ENCODE measurements around the gene BTBD6. TPM values are rescaled to one million over a fixed set of nuclear protein-coding genes. Genes with fewer than 3 reads are reported as not detected.

The BTBD6 gene
- total and polyA plus RNA-seq, 9 of the 15 experiments (the other 6 are each of a cell fraction or from before 2014, with no cell fraction given): not detected

DNA sequence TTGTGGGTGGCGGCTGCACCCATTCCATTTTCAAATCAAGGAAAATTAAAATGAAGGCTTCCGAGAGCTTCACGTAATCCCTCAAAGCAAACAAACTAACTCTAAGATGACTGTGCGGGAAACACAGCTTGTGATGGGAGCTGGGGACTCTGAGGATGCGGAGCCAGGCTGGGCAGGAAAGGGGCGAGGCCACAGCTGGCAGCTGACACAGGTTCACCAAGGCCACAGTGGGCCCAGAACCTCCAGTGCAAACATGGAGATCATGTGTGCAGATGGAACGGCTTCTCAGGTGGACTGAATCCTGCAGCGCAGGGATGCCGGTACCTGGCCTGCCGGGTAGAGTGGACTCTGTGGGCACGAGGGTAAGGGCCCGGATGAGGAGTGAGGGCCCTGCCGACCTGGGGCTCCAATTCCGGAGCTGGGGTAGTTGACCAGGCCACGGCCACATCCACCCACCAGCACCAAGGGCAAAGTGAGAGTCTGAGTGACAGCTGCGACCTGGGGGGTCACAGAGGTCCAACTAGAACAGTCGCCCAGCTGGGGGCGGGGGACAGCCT lies 19.2 kb upstream of the BTBD6 start:
- Histone ChIP-seq H3K4me1 (replicated peaks in 1 of 2; ENCODE audit: control insufficient read depth in 2 of 2, insufficient read depth in 2 of 2, low read length in 2 of 2) (no peaks in the 10 kb centered on the region), H3K27ac (ENCODE audit: extremely low read depth, low read depth, low read length) (no peak overlapping the region), H3K36me3 (ENCODE audit: control insufficient read depth, insufficient read depth, low read length) (peaks cover 3% of the 10 kb centered on the region; the same call in 1 of the 3 replicates), H3K9me3 (replicated peaks; ENCODE audit: control insufficient read depth, insufficient read depth, low read depth, low read length) (no peaks in the 10 kb centered on the region; the same call in 1 of the 2 replicates), H3K79me2 (ENCODE audit: control insufficient read depth, insufficient read depth, low read length) (no peaks in the 10 kb centered on the region), H3K4me2 (ENCODE audit: insufficient read depth, low read length) (no peak overlapping the region), H3K9ac (ENCODE audit: insufficient read depth in 1 of 2, low read depth in 2 of 2, low read length in 2 of 2) (no peak overlapping the region), H3K9me1 (ENCODE audit: control insufficient read depth, insufficient read depth, low read length) (no peaks in the 10 kb centered on the region), H3K4me3 (no peak overlapping the region), H3K27me3 (ENCODE audit: control insufficient read depth in 2 of 2, insufficient read depth in 2 of 2, low read length in 2 of 2) (no peaks in the 10 kb centered on the region), H4K20me1 (replicated peaks; ENCODE audit: control insufficient read depth, insufficient read depth, low read length) (no peaks in the 10 kb centered on the region), H2AFZ (ENCODE audit: low read depth, low read length) (no peak overlapping the region)
- FAIRE-seq: no peak
- BruUV-seq (replicated peaks): no TSS peak
- DNase-seq (ENCODE audit: extremely low read depth in 1 of 4, low spot score in 3 of 4): no peak
- in situ Hi-C loops (cut with MboI) (no loop called here), intact Hi-C loops (cut with micrococcal nuclease) (no loop called here)
- 97% methylated on average over 12 of the region's 18 CpGs for WGBS (ENCODE audit: insufficient coverage, low coverage, missing lambda C conversion rate)
- ChIA-PET POLR2A (no interaction called here), CTCF (ENCODE audit: low intra/inter-chr PET ratio) (no interaction called here)
- ATAC-seq: no peak
- no peak for TF ChIP-seq CCAR2 (IDR thresholded peaks at IDR 0.05; ENCODE audit: low read depth, low read length)
- no peak for TF ChIP-seq POLR2A (conservative IDR thresholded peaks at IDR 0.05)
- TF ChIP-seq PTTG1 (tag; IDR thresholded peaks at IDR 0.05; ENCODE audit: low read depth): no peak
- no peak for TF ChIP-seq ZNF551 (CRISPR knock-in tag; IDR thresholded peaks at IDR 0.05)
- TF ChIP-seq RFX5 (IDR thresholded peaks at IDR 0.05; ENCODE audit: low read depth, low read length): no peak
- TF ChIP-seq ARHGAP35 (IDR thresholded peaks at IDR 0.05; ENCODE audit: partially characterized antibody): no peak
- no peak for TF ChIP-seq KDM1A (IDR thresholded peaks at IDR 0.05)
- TF ChIP-seq RBM39 (optimal IDR thresholded peaks at IDR 0.05; ENCODE audit: low read depth, low read length): no peak
- no peak for TF ChIP-seq ZNF695 (CRISPR knock-in tag; IDR thresholded peaks at IDR 0.05)
- TF ChIP-seq KLF10 (CRISPR knock-in tag; IDR thresholded peaks at IDR 0.05): no peak
- TF ChIP-seq PHF8 (IDR thresholded peaks at IDR 0.05; ENCODE audit: borderline replicate concordance, low read length): no peak
- no peak for TF ChIP-seq WHSC1 (IDR thresholded peaks at IDR 0.05; ENCODE audit: low read length)
- TF ChIP-seq ELF4 (CRISPR knock-in tag; IDR thresholded peaks at IDR 0.05): no peak
- no peak for TF ChIP-seq RBM25 (IDR thresholded peaks at IDR 0.05; ENCODE audit: low read depth, low read length, severe bottlenecking)
